ENCODE measurements around the gene TLK1.

Gene TLK1

DNA sequence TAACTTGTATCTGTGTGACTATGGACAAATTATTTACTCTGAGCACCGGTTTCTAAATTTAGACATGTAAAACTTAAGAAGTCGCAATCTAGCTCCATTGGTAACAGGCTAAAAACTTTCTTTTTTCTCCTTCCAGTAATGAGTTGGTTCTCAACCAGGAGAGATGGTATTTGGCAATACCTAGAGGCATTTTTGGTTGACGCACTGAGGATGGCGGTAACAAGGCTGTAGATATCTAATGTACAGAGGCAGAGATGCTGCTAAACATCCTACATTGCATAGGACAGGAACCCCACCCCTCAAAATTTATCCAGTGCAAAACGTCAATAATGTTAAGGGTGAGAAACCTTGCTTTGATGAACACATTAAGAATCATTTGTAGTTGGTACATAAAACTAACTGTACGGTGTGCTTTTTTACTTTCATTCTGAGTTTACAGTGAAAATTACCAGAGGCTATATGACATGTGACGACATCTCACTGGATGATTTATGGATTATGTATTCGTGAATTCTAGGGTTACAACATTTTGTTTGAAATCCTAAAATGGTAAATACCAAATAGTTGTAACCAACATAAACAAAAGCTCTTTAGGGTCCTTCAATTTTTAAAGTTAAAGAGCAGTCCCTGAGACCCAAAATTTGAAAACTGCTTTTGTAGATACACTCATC is 91.3 kb downstream of the TLK1 start:
- H3K4me1 Mint-ChIP-seq, result peaks cover 4 to 5% of the 10 kb centered on the region in 2 donors
- H3K36me3 Mint-ChIP-seq, result peaks cover 34 to 38% of the 10 kb centered on the region in 2 donors
- H3K9me3 Mint-ChIP-seq, result no peaks in the 10 kb centered on the region
- no peak overlapping the region for H3K27ac Mint-ChIP-seq
- DNase-seq (no peak), ATAC-seq (replicated peaks) (no peak)
- no peak overlapping the region for H3K4me3 Mint-ChIP-seq
- H3K27me3 Mint-ChIP-seq, result no peaks in the 10 kb centered on the region

DNA sequence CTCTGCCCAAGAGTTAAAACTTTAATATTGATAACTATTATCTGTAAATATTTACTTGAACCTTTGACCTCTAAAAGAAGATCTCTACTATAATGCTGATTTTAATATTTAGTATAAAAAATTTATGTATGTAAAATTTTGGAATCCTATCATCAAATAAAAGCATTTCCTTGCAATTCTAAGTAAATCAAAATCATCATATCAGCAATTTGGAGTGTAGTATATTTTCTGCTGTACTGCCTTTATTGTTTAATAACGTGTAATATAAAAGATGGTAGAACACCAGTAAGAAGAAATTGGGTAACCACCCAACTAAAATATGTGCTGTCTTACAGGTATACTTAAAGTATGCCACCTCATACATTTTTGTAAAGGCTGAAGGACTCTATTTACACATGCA is 94.6 kb downstream of the TLK1 start:
- ATAC-seq (replicated peaks) (no peak), DNase-seq (no peak)
- Mint-ChIP-seq H3K27me3 (no peaks in the 10 kb centered on the region), H3K9me3 (no peaks in the 10 kb centered on the region), H3K4me3 (no peak overlapping the region), H3K36me3 (peaks cover 17% of the 10 kb centered on the region in 2 donors), H3K4me1 (peaks cover 0 to 4% of the 10 kb centered on the region in 2 donors), H3K27ac (no peak overlapping the region)

DNA sequence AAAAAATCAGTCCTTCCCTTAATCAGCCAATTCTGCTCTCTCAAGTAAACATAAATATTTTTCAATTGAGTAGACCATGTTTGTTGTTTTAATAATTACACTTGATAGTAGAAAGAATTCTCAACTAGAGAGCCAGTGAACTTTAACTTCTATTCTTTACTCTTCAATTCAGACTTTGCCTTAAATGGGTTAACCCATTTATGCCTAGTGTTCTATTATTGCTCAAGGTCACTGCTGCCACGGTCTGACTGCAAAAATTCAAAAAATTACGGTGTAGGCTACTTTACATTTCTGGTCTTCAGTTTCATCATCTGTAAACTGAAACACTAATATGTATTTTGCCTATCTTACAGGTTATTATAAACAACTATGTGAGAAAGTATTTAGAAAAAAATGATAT is 103.1 kb downstream of the TLK1 start:
- Mint-ChIP-seq H3K9me3 (no peaks in the 10 kb centered on the region), H3K4me3 (no peak overlapping the region), H3K27ac (no peak overlapping the region), H3K4me1 (peaks cover 4 to 12% of the 10 kb centered on the region in 2 donors), H3K27me3 (no peaks in the 10 kb centered on the region), H3K36me3 (peaks cover 18 to 37% of the 10 kb centered on the region in 2 donors)
- DNase-seq, result no peak
- no peak for ATAC-seq (replicated peaks)

DNA sequence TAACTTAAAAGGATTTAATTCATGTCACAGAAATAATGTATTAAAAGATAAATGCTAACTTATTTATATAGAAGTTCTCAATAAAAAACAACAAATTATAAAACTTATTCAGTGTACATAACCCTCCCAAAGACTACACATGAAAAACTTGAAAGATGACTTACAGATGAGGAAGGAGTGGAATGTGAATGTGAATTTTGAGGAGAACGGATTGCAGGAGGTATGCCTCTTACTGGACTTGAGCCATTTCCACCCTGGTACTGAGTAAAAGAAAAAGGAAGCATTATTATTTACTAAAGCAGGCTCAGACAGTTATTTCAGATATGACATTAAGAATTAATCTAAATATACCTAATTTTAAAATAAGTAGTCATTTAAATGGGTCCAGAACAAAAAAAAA is 104.4 kb downstream of the TLK1 start:
- ATAC-seq (replicated peaks) (no peak), DNase-seq (no peak)
- Mint-ChIP-seq H3K9me3 (no peaks in the 10 kb centered on the region), H3K27me3 (no peaks in the 10 kb centered on the region), H3K4me1 (peaks cover 4 to 12% of the 10 kb centered on the region in 2 donors), H3K4me3 (no peak overlapping the region), H3K27ac (no peak overlapping the region), H3K36me3 (peaks cover 27 to 47% of the 10 kb centered on the region in 2 donors)

DNA sequence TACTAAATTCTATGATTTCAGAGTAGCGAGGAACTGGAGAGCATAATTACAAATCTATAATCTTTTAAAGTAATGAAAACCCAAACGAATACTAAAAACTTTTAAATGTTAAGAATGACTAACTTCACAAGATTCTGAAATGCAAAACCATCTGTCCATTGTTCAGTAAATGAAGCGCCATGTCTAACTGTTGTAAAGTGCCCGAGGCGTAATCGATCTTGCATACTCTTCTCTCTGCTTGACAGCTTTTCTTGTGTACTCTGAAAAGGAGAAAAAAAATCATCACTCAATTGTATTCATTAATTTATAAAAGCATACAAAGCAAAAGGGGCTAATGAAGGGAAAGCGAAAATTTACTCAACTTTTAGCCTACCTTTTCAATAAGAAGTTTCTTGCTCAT is 111.0 kb downstream of the TLK1 start:
- H3K4me3 Mint-ChIP-seq, result no peak overlapping the region
- peaks cover 0 to 2% of the 10 kb centered on the region in 2 donors for H3K4me1 Mint-ChIP-seq
- H3K9me3 Mint-ChIP-seq, result no peaks in the 10 kb centered on the region
- DNase-seq, result no peak
- H3K27me3 Mint-ChIP-seq, result no peaks in the 10 kb centered on the region
- peaks cover 36 to 52% of the 10 kb centered on the region in 2 donors for H3K36me3 Mint-ChIP-seq
- H3K27ac Mint-ChIP-seq, result no peak overlapping the region
- ATAC-seq (replicated peaks), result no peak

DNA sequence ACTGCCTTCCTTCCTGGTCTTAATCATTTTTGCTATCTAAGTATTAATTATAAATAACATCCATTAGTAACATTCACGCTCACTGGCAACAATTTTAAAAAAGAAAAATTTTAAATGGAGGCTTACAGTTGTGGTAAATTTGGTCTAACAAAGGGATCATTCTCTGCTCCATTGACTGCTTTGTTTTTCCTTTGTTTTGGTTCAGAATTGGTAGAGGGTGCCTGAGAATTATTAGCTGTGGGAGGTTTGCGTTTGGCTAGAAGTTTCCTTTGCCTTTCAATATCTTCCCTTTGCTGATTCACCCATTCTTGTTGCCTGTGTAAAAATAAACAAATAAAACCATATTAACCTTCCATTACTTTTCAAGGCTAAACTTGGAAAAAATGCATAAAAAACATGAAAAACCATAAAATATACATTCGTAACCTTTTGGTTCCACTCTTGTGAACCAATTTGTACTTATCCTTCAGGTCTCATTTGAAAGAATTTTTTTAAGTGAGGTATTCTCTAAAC is 114.6 kb downstream of the TLK1 start:
- no peaks in the 10 kb centered on the region for H3K27me3 Mint-ChIP-seq
- H3K9me3 Mint-ChIP-seq, result no peaks in the 10 kb centered on the region
- no peak overlapping the region for H3K27ac Mint-ChIP-seq
- DNase-seq (no peak), ATAC-seq (replicated peaks) (no peak)
- peaks cover 45 to 50% of the 10 kb centered on the region in 2 donors for H3K36me3 Mint-ChIP-seq
- no peak overlapping the region for H3K4me3 Mint-ChIP-seq
- H3K4me1 Mint-ChIP-seq, result peaks cover 11 to 14% of the 10 kb centered on the region in 2 donors

DNA sequence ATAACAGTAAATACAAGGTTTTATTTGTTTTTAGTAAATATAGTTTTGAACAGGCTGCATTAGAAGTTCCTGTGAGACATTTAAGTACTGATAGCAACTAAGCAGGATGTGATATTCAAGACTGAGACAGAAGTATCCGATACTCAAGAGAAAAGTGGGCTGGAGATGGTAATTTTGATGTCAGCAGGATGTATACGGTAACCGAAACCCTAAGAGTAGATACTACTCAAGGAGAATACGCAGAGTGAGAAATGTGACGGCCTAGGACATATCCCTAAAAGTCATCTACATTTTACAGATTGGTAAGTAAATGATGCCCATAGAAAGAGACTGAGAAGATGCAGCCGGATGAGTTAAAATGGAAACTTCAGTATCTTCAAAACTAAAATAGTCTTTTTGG is 116.3 kb downstream of the TLK1 start:
- no peak for DNase-seq
- no peak overlapping the region for H3K27ac Mint-ChIP-seq
- H3K4me3 Mint-ChIP-seq, result no peak overlapping the region
- no peak for ATAC-seq (replicated peaks)
- H3K4me1 Mint-ChIP-seq, result peaks cover 9 to 14% of the 10 kb centered on the region in 2 donors
- H3K27me3 Mint-ChIP-seq, result no peaks in the 10 kb centered on the region
- H3K36me3 Mint-ChIP-seq, result peaks cover 42 to 50% of the 10 kb centered on the region in 2 donors
- H3K9me3 Mint-ChIP-seq, result no peaks in the 10 kb centered on the region

DNA sequence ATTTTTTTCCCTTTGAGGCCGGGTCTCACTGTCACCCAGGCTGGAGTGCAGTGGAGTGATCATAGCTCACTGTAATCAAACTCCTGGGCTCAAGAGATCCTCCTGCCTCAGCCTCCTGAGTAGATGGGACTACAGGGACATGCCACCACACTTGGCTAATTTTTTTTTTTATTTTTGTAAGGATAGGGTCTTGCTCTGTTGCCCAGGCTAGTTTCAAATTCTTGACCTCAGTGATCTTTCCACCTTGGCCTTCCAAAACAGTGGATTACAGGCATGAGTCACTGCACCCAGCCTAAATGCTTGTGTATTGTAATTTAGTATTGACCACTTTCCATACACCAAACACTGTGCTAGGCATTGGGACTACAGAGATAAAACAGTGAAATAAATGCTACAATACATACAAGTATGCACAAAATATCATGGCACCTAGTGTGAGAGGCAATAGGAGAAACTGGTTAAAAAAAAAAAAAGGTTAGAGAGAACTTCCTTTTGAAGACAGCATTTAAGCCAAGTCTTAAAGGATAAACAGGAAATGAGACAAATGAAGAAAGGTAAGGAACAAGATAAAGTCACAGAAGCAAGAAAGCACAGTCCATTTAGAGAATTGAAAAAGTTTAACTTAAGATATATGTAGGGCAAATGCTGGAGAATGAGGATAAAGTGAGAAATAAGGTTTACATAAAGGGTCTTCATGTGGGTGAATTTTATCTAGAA is 118.3 kb downstream of the TLK1 start:
- no peak for DNase-seq
- Mint-ChIP-seq H3K4me1 (peaks cover 9 to 14% of the 10 kb centered on the region in 2 donors), H3K27me3 (no peaks in the 10 kb centered on the region), H3K36me3 (peaks cover 47 to 51% of the 10 kb centered on the region in 2 donors), H3K27ac (peak overlapping the region; percentile 47), H3K4me3 (no peak overlapping the region), H3K9me3 (no peaks in the 10 kb centered on the region)
- no peak for ATAC-seq (replicated peaks)

DNA sequence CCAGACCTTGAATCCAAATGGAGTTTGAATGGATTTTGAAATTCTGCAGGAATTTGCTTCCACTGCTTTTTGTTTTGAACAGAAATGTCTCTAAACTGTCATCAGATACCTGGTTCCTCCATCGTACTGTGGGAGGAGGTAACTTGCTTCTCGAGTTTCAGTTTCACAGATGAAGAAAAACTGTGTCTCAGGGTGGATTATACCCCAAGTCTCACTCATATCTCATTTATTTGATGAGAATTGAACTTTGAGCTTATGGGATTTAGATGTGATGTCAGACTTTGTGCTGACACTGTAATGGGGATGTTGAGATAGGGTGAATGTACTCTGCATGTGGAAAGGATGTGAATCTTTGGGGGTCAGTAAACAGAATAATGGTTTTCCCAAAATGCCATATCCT is 124.2 kb downstream of the TLK1 start:
- Mint-ChIP-seq H3K27ac (no peak overlapping the region), H3K9me3 (peaks cover 6 to 12% of the 10 kb centered on the region in 2 donors), H3K4me1 (peaks cover 4 to 10% of the 10 kb centered on the region in 2 donors), H3K4me3 (no peak overlapping the region), H3K27me3 (no peaks in the 10 kb centered on the region), H3K36me3 (peaks cover 64 to 74% of the 10 kb centered on the region in 2 donors)
- DNase-seq (no peak), ATAC-seq (replicated peaks) (no peak)

DNA sequence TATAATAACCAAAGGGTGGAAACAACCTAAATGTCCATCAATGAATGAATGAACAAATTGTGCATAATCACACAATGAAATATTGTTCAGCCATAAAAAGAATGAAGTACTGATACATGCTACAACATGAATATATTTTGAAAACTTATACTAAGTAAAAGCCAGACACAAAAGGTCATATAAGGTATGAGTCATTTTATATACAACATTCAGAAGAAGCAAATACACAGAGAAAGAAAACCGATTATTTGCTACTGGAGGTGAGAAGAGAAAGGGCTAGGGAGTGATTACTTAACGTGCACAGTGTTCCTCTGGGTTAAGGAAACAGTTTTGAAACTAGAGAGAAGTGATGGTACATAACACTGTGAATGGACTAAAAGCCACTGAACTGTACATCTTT is 126.4 kb downstream of the TLK1 start:
- Mint-ChIP-seq H3K36me3 (peaks cover 62 to 71% of the 10 kb centered on the region in 2 donors), H3K9me3 (peaks cover 6 to 12% of the 10 kb centered on the region in 2 donors), H3K27ac (no peak overlapping the region), H3K4me1 (peaks cover 4 to 10% of the 10 kb centered on the region in 2 donors), H3K4me3 (no peak overlapping the region), H3K27me3 (no peaks in the 10 kb centered on the region)
- ATAC-seq (replicated peaks) (no peak), DNase-seq (no peak)

DNA sequence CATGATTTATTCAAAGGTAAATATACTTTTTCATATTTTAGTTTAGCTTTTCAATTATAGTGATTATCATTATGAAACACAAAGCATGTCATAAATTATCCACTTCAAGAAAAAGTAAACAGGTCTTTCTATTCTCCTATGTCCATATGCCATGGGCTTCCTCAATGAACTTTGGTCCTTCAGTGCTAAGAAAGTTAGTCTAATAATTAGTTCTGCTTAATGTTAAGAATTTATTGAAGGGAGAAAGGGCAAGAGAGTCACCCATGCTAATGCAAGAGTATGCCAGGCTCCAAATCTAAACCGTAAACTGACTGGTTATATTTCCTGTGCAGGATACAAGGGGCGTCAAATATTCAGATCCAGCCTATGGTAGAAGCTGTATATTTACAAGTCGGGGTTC is 135.5 kb downstream of the TLK1 start:
- Mint-ChIP-seq H3K4me1 (peaks cover 5 to 11% of the 10 kb centered on the region in 2 donors), H3K4me3 (no peak overlapping the region), H3K27ac (no peak overlapping the region), H3K9me3 (no peaks in the 10 kb centered on the region), H3K27me3 (no peaks in the 10 kb centered on the region), H3K36me3 (peaks cover 29 to 41% of the 10 kb centered on the region in 2 donors)
- no peak for DNase-seq
- no peak for ATAC-seq (replicated peaks)

DNA sequence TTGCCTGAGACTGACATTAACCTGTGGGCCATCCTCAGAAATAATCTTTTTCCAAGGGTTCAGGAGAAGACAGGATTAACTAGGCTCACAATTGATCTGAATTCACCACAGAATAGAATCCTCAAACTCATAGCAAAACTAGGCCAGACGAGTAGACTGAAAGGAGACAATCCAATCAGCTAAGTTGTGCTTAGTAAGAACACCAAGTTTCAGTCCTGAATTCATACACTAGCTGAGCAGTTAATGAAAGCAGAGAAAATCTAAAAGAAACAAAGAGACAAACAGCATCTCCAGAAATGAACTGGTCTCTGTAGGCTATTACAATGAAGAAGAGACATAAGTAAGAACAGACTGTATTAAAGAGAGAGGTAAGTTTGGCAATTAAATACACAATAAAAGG is 142.2 kb downstream of the TLK1 start:
- Mint-ChIP-seq H3K9me3 (no peaks in the 10 kb centered on the region), H3K36me3 (peaks cover 27 to 42% of the 10 kb centered on the region in 2 donors), H3K27ac (no peak overlapping the region), H3K27me3 (no peaks in the 10 kb centered on the region), H3K4me1 (peaks cover 3 to 5% of the 10 kb centered on the region in 2 donors), H3K4me3 (no peak overlapping the region)
- DNase-seq (no peak), ATAC-seq (replicated peaks) (peak in 1 of 2 donors; percentile 18)

DNA sequence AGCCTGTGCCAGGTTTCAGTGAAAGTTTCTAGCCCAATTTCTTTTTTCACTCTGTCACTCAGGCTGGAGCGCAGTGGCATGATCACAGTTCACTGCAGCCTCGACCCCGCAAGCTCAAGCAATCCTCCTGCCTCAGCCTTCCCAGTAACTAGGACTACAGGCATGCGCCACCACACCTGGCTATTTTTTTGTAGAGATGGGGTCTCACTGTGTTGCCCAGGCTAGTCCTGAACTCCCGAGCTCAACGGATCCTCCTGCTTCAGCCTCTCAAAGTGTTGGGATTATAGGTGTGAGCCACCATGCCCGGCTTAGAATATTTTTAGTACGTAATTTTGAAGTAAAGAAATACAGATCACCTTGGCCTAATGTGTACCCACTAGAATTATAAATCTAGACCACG is 144.6 kb downstream of the TLK1 start:
- no peaks in the 10 kb centered on the region for H3K9me3 Mint-ChIP-seq
- H3K4me3 Mint-ChIP-seq, result no peak overlapping the region
- DNase-seq (no peak), ATAC-seq (replicated peaks) (no peak)
- H3K4me1 Mint-ChIP-seq, result peaks cover under 1 to 3% of the 10 kb centered on the region in 2 donors
- no peaks in the 10 kb centered on the region for H3K27me3 Mint-ChIP-seq
- peaks cover 19 to 31% of the 10 kb centered on the region in 2 donors for H3K36me3 Mint-ChIP-seq
- H3K27ac Mint-ChIP-seq, result no peak overlapping the region

DNA sequence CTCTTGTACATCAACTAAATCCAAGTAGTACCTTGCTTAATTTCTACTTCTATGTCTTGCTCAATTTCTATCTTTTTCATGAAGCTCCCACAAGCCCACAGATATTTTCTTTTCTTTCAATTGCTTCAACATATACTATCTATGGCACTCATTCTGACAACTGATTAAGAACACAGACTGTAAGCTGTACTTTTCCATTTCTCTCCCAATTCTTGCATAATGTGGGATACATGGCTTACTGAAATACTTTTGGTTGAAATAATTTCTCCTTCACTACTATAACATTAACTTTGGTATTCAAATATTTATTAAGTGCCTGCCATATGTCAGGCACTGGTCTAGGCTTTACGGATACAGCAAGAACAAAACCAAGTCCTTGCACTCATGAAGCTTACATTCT is 146.8 kb downstream of the TLK1 start:
- no peak overlapping the region for H3K4me3 Mint-ChIP-seq
- H3K9me3 Mint-ChIP-seq, result no peaks in the 10 kb centered on the region
- H3K36me3 Mint-ChIP-seq, result peaks cover 25 to 41% of the 10 kb centered on the region in 2 donors
- H3K4me1 Mint-ChIP-seq, result peaks cover 0 to 3% of the 10 kb centered on the region in 2 donors
- ATAC-seq (replicated peaks), result no peak
- no peak overlapping the region for H3K27ac Mint-ChIP-seq
- no peaks in the 10 kb centered on the region for H3K27me3 Mint-ChIP-seq
- DNase-seq, result no peak

DNA sequence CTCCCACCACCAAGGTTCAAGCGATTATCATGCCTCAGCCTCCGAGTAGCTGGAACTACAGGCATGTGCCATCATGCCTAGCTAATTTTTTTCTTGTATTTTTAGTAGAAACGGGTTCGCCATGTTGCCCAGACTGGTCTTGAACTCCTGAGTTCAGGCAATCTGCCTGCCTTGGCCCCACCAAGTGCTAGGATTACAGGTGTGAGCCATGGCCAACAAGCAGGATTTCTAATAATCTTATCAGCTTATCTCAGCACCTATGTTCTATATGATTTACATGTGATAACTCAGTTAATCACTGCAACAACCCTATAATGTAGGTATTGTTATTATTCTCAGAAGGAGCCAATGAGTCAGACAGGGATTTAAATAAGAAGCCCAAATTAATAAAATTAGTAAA is 151.3 kb downstream of the TLK1 start:
- DNase-seq (no peak), ATAC-seq (replicated peaks) (no peak)
- no peak overlapping the region for H3K4me3 Mint-ChIP-seq
- peaks cover 34 to 60% of the 10 kb centered on the region in 2 donors for H3K36me3 Mint-ChIP-seq
- no peaks in the 10 kb centered on the region for H3K9me3 Mint-ChIP-seq
- peak overlapping the region; percentile 37 for H3K27ac Mint-ChIP-seq
- H3K4me1 Mint-ChIP-seq, result no peaks in the 10 kb centered on the region
- no peaks in the 10 kb centered on the region for H3K27me3 Mint-ChIP-seq
